ENCODE measurements around the gene IFT27. TPM values are rescaled to one million over a fixed set of nuclear protein-coding genes. Genes with fewer than 3 reads are reported as not detected.

IFT27 gene
- total RNA-seq, 1 experiment from 2014 or later: 23.2 TPM

- Histone ChIP-seq H3K9me2 (ENCODE audit: insufficient read depth) (no peaks in the 10 kb centered on the region), H3K9ac (ENCODE audit: low read length) (no peak overlapping the region), H3K9me3 (ENCODE audit: control insufficient read depth in 1 of 2, insufficient read depth in 1 of 2, low read depth in 1 of 2, low read length in 2 of 2) (no peaks in the 10 kb centered on the region), H3K27me3 (ENCODE audit: insufficient read depth, low read length) (peaks cover 1% of the 10 kb centered on the region; the same call in 1 of the 2 replicates), H3K4me1 (ENCODE audit: control insufficient read depth in 1 of 2, insufficient read depth in 2 of 2, low read length in 2 of 2) (peaks cover 0 to 7% of the 10 kb centered on the region in 2 experiments; a peak in 1 of 4 replicates), H3K79me2 (ENCODE audit: insufficient read depth, low read length) (no peaks in the 10 kb centered on the region), H3K36me3 (ENCODE audit: control insufficient read depth in 1 of 2, insufficient read depth in 2 of 2, low read length in 2 of 2) (no peaks in the 10 kb centered on the region), H3K27ac (ENCODE audit: low read depth, low read length) (no peak overlapping the region), H2AFZ (ENCODE audit: low read depth, low read length, poor library complexity, severe bottlenecking) (no peak overlapping the region), H4K20me1 (ENCODE audit: insufficient read depth) (no peaks in the 10 kb centered on the region), H3K4me3 (replicated peaks in 1 of 2; ENCODE audit: low read depth in 1 of 2, low read length in 2 of 2) (no peak overlapping the region), H3K4me2 (ENCODE audit: low read length) (no peak overlapping the region)
- DNase-seq (ENCODE audit: low read depth, low spot score) (no peak), ATAC-seq (no peak)
- ChIA-PET CTCF (interaction anchor here (1.1 to 2.3 kb wide), 2 partner anchors 16 to 213 kb away, joined by 3 to 6 read pairs; partner anchors contain the start of gene IFT27), POLR2A (no interaction called here), RAD21 (ENCODE audit: low non-redundant PET in 1 of 2, low total read pairs in 2 of 2, uncharacterized antibody in 2 of 2, unreplicated experiment in 2 of 2) (no interaction called here)
- TF ChIP-seq SRF (IDR thresholded peaks at IDR 0.05; ENCODE audit: low read depth): no peak
- TF ChIP-seq CEBPB (IDR thresholded peaks at IDR 0.05; ENCODE audit: low read depth): no peak
- peak; percentile 12; the same call in 1 of the 2 replicates for TF ChIP-seq RAD21 (IDR thresholded peaks at IDR 0.05; ENCODE audit: low read depth)
- no peak for TF ChIP-seq EGR1 (IDR thresholded peaks at IDR 0.05; ENCODE audit: low read depth)
- TF ChIP-seq YY1 (IDR thresholded peaks at IDR 0.05; ENCODE audit: extremely low read depth, insufficient replicate concordance, low read depth, low read length): no peak
- no peak for TF ChIP-seq FOSL1 (IDR thresholded peaks at IDR 0.05; ENCODE audit: low read depth)
- intact Hi-C loops (cut with micrococcal nuclease): no loop called here
- no TSS peak for BruUV-seq (replicated peaks)
Measured at GRCh38 chr22:36759481-36760159, 16.3 kb downstream of the IFT27 start.

- ATAC-seq (no peak), DNase-seq (ENCODE audit: low read depth, low spot score) (no peak)
- no peaks in the 10 kb centered on the region for H3K9me2 ChIP-seq (ENCODE audit: insufficient read depth)
- no peaks in the 10 kb centered on the region for H3K36me3 ChIP-seq (ENCODE audit: control insufficient read depth in 1 of 2, insufficient read depth in 2 of 2, low read length in 2 of 2)
- ChIA-PET POLR2A (no interaction called here), CTCF (interaction anchor here (1.1 to 2.3 kb wide), 2 partner anchors 17 to 212 kb away, joined by 4 to 6 read pairs; partner anchors contain the start of gene IFT27), RAD21 (ENCODE audit: low non-redundant PET in 1 of 2, low total read pairs in 2 of 2, uncharacterized antibody in 2 of 2, unreplicated experiment in 2 of 2) (no interaction called here)
- H3K9ac ChIP-seq (ENCODE audit: low read length): no peak overlapping the region
- no peaks in the 10 kb centered on the region for H4K20me1 ChIP-seq (ENCODE audit: insufficient read depth)
- H2AFZ ChIP-seq (ENCODE audit: low read depth, low read length, poor library complexity, severe bottlenecking): no peak overlapping the region
- H3K79me2 ChIP-seq (ENCODE audit: insufficient read depth, low read length): no peaks in the 10 kb centered on the region
- intact Hi-C loops (cut with micrococcal nuclease): no loop called here
- H3K4me1 ChIP-seq (ENCODE audit: control insufficient read depth in 1 of 2, insufficient read depth in 2 of 2, low read length in 2 of 2): peaks cover 0 to 6% of the 10 kb centered on the region in 2 experiments; a peak in 1 of 4 replicates
- peaks cover 5% of the 10 kb centered on the region; the same call in 1 of the 2 replicates for H3K27me3 ChIP-seq (ENCODE audit: insufficient read depth, low read length)
- H3K27ac ChIP-seq (ENCODE audit: low read depth, low read length): no peak overlapping the region
- H3K4me3 ChIP-seq (replicated peaks in 1 of 2; ENCODE audit: low read depth in 1 of 2, low read length in 2 of 2): no peak overlapping the region
- TF ChIP-seq, protein P1, sequence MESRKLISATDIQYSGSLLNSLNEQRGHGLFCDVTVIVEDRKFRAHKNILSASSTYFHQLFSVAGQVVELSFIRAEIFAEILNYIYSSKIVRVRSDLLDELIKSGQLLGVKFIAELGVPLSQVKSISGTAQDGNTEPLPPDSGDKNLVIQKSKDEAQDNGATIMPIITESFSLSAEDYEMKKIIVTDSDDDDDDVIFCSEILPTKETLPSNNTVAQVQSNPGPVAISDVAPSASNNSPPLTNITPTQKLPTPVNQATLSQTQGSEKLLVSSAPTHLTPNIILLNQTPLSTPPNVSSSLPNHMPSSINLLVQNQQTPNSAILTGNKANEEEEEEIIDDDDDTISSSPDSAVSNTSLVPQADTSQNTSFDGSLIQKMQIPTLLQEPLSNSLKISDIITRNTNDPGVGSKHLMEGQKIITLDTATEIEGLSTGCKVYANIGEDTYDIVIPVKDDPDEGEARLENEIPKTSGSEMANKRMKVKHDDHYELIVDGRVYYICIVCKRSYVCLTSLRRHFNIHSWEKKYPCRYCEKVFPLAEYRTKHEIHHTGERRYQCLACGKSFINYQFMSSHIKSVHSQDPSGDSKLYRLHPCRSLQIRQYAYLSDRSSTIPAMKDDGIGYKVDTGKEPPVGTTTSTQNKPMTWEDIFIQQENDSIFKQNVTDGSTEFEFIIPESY (IDR thresholded peaks at IDR 0.05; ENCODE audit: extremely low read depth, insufficient replicate concordance, low read length): no peak
- TF ChIP-seq POLR2A (IDR thresholded peaks at IDR 0.05; ENCODE audit: borderline replicate concordance, extremely low read depth, insufficient read depth, insufficient read length): no peak
- H3K9me3 ChIP-seq (ENCODE audit: control insufficient read depth in 1 of 2, insufficient read depth in 1 of 2, low read depth in 1 of 2, low read length in 2 of 2): no peaks in the 10 kb centered on the region
- no peak overlapping the region for H3K4me2 ChIP-seq (ENCODE audit: low read length)
- no TSS peak for BruUV-seq (replicated peaks)
Measured at GRCh38 chr22:36758792-36759271, 17.1 kb downstream of the IFT27 start.

Measured in HCT116 (cell line).